PC-3 (cell line): ENCODE results near the gene ADAT1. TPM values are rescaled to one million over a fixed set of nuclear protein-coding genes. Genes with fewer than 3 reads are reported as not detected.

Experiments
- ATAC-seq: fragments of 200-7000 bp; cut with Tn5 transposase; 2 replicates; pipeline ENCODE4 v1.9.1; 2020; ENCODE audit warnings: mild to moderate bottlenecking, moderate library complexity
- BruUV-seq: library from RNA; stranded (reverse); fragments of 400-500 nt; replicated peaks from 2 replicates; lab custom pipeline; 2021; lab: Mats Ljungman, UMichigan
- CTCF ChIA-PET: fragments of 300-600 bp; sonication (Branson Sonifier 250); formaldehyde crosslinking; loops from one replicate; lab custom pipeline; 2022; ENCODE audit warnings: antibody characterized with exemption; lab: Charles Lee
- POLR2A ChIA-PET: fragments of 300-600 bp; sonication (Branson Sonifier 250); formaldehyde crosslinking; loops from one replicate; lab custom pipeline; 2022; ENCODE audit warnings: antibody characterized with exemption; ENCODE audit not compliant: unreplicated experiment; lab: Charles Lee
- DNase-seq: peaks from one replicate; pipeline ENCODE4 v3.0.0-alpha.2; 2015
- H2AFZ ChIP-seq: fragments of 300-600 bp; sonication (generic); 2 replicates; pipeline ENCODE4 v1.6.0; 2016; ENCODE audit warnings: antibody characterized with exemption, low read length
- H3F3A ChIP-seq: fragments of 300-600 bp; sonication (generic); one replicate; pipeline ENCODE4 v1.6.0; 2017; ENCODE audit warnings: antibody characterized with exemption, low read length, control low read depth, mild to moderate bottlenecking; ENCODE audit not compliant: unreplicated experiment
- H3K27ac ChIP-seq: fragments of 300-600 bp; sonication (generic); 2 replicates; pipeline ENCODE4 v1.5.1; 2016; ENCODE audit warnings: mild to moderate bottlenecking, low read length
- H3K27me3 ChIP-seq: fragments of 300-600 bp; sonication (generic); 2 replicates; pipeline ENCODE4 v1.6.1; 2016; ENCODE audit warnings: low read length, mixed read lengths
- H3K36me3 ChIP-seq: fragments of 300-600 bp; sonication (generic); 2 replicates; pipeline ENCODE4 v1.6.1; 2016; ENCODE audit warnings: low read depth, mixed run types, low read length, mixed read lengths
- H3K4me1 ChIP-seq: fragments of 300-600 bp; sonication (generic); 2 replicates; pipeline ENCODE4 v1.5.1; 2016; ENCODE audit warnings: low read length; ENCODE audit not compliant: insufficient read depth
- H3K4me2 ChIP-seq: fragments of 300-600 bp; sonication (generic); 2 replicates; pipeline ENCODE4 v1.6.0; 2016; ENCODE audit warnings: low read length
- H3K4me3 ChIP-seq: fragments of 300-600 bp; sonication (generic); 2 replicates; pipeline ENCODE4 v1.5.1; 2016; ENCODE audit warnings: mild to moderate bottlenecking, low read length, mixed read lengths
- H3K79me2 ChIP-seq: fragments of 300-600 bp; sonication (generic); 2 replicates; pipeline ENCODE4 v1.6.1; 2017; ENCODE audit warnings: low read length, mixed read lengths
- H3K9ac ChIP-seq: fragments of 300-600 bp; sonication (generic); 2 replicates; pipeline ENCODE4 v1.6.0; 2016; ENCODE audit warnings: mild to moderate bottlenecking, low read length
- H3K9me2 ChIP-seq: fragments of 300-600 bp; sonication (generic); replicated peaks from 2 replicates; pipeline ENCODE4 v1.6.1; 2016; ENCODE audit warnings: mixed run types, low read length, mixed read lengths
- H3K9me3 ChIP-seq: fragments of 300-600 bp; sonication (generic); 2 replicates; pipeline ENCODE4 v1.6.1; 2016; ENCODE audit warnings: low read length, mixed read lengths
- H4K20me1 ChIP-seq: fragments of 300-600 bp; sonication (generic); 2 replicates; pipeline ENCODE4 v1.6.1; 2016; ENCODE audit warnings: low read length, mixed read lengths
- CTCF ChIP-seq: fragments of 300-600 bp; sonication (generic); conservative IDR thresholded peaks from 2 replicates; pipeline ENCODE4 v1.5.1; 2017; ENCODE audit warnings: antibody characterized with exemption, low read depth, mild to moderate bottlenecking, low read length
- EZH2 ChIP-seq: fragments of 300-600 bp; sonication (generic); IDR thresholded peaks from one replicate; pipeline ENCODE4 v1.6.1; 2017; ENCODE audit warnings: antibody characterized with exemption, mild to moderate bottlenecking, low read length; ENCODE audit not compliant: unreplicated experiment
- EZH2phosphoT487 ChIP-seq: fragments of 300-600 bp; sonication (generic); IDR thresholded peaks from 2 replicates; pipeline ENCODE4 v1.6.1; 2018; ENCODE audit warnings: mild to moderate bottlenecking, antibody characterized with exemption, low read length, borderline replicate concordance
- intact Hi-C: fragments of 100-400 bp; cut with micrococcal nuclease; formaldehyde crosslinking; loops from 2 replicates; pipeline ENCODE4 v1.9.0; 2023
- total RNA-seq: library from RNA; depleted of rRNA; stranded (reverse); fragments of >200 nt; gene quantifications from 2 replicates; pipeline ENCODE4 v1.2.3, GENCODE V29; 2014; rRNA removed

ADAT1 gene
- total RNA-seq, 1 experiment from 2014 or later = 42.8 TPM

- CTCF ChIA-PET = no interaction called here
- POLR2A ChIA-PET = no interaction called here
- Histone ChIP-seq H3K4me3 (no peak overlapping the region), H3F3A (no peaks in the 10 kb centered on the region), H4K20me1 (no peaks in the 10 kb centered on the region), H3K9me3 (no peaks in the 10 kb centered on the region), H3K79me2 (no peaks in the 10 kb centered on the region; the same call in 1 of the 2 replicates), H3K4me2 (no peak overlapping the region), H3K9ac (no peak overlapping the region), H3K9me2 (no peaks in the 10 kb centered on the region), H3K27ac (no peak overlapping the region), H3K36me3 (no peaks in the 10 kb centered on the region), H2AFZ (no peak overlapping the region), H3K4me1 (peaks cover 5% of the 10 kb centered on the region; the same call in 1 of the 2 replicates), H3K27me3 (no peaks in the 10 kb centered on the region)
- TF ChIP-seq CTCF (no peak), EZH2phosphoT487 (no peak), EZH2 (no peak)
- intact Hi-C loops = no loop called here
- ATAC-seq = no peak
- DNase-seq = no peak
- no TSS peak for BruUV-seq
These were observed 70.1 kb downstream of the ADAT1 start for GRCh38 chr16:75552951-75553350.

GRCh38 chr16:75550211-75550662 is 72.8 kb downstream of the ADAT1 start:
- ChIA-PET CTCF (no interaction called here), POLR2A (interaction anchor here (0.5 kb wide), 1 partner anchor 33 kb away, joined by 6 read pairs; no protein-coding TSS in a partner anchor)
- DNase-seq (peak; percentile 33), ATAC-seq (no peak)
- H3K9me3 ChIP-seq = no peaks in the 10 kb centered on the region
- H3K79me2 ChIP-seq = no peaks in the 10 kb centered on the region; the same call in 1 of the 2 replicates
- no peaks in the 10 kb centered on the region for H3K9me2 ChIP-seq
- no peak overlapping the region for H3K9ac ChIP-seq
- no peak overlapping the region for H3K4me3 ChIP-seq
- intact Hi-C loops = no loop called here
- H4K20me1 ChIP-seq = no peaks in the 10 kb centered on the region
- no TSS peak for BruUV-seq
- H3K4me2 ChIP-seq = no peak overlapping the region
- TF ChIP-seq CTCF (peak; percentile 47), EZH2phosphoT487 (no peak)
- no peaks in the 10 kb centered on the region for H3F3A ChIP-seq
- H2AFZ ChIP-seq = no peak overlapping the region
- no peaks in the 10 kb centered on the region for H3K36me3 ChIP-seq
- H3K4me1 ChIP-seq = no peaks in the 10 kb centered on the region
- H3K27ac ChIP-seq = no peak overlapping the region
- no peaks in the 10 kb centered on the region for H3K27me3 ChIP-seq

Other genes starting within 250 kb of the ADAT1 start
- 27.3 and 32.1 TPM in 2 replicates for gene CFDP1, start 189.8 kb downstream of the ADAT1 start, total RNA-seq
- 10.1 and 18.6 TPM in 2 replicates for gene TMEM170A, start 158.6 kb downstream of the ADAT1 start, total RNA-seq
- 0.35 and 0.91 TPM in 2 replicates for gene CHST6, start 127.8 kb downstream of the ADAT1 start, total RNA-seq
- 0.29 TPM in 1 of 2 replicates, not detected in the other for gene CHST5, start 87.2 kb downstream of the ADAT1 start, total RNA-seq
- 9.6 and 20.2 TPM in 2 replicates for gene TMEM231, start 67.0 kb downstream of the ADAT1 start, total RNA-seq
- 24.7 and 31.2 TPM in 2 replicates for gene GABARAPL2, start 56.9 kb downstream of the ADAT1 start, total RNA-seq
- 137 and 148 TPM in 2 replicates for gene KARS1, start 24.4 kb upstream of the ADAT1 start, total RNA-seq
- gene TERF2IP, start 24.5 kb upstream of the ADAT1 start, total RNA-seq = 25.7 and 27.2 TPM in 2 replicates
- not detected in 2 replicates for gene CPHXL2, start 53.7 kb upstream of the ADAT1 start, total RNA-seq
- not detected in 2 replicates for gene DUXB, start 78.2 kb upstream of the ADAT1 start, total RNA-seq
- gene CPHXL, start 103.2 kb upstream of the ADAT1 start, total RNA-seq = not detected in 2 replicates